HepG2 (cell line): ENCODE results near the gene QRICH2. TPM values are rescaled to one million over a fixed set of nuclear protein-coding genes. Genes with fewer than 3 reads are reported as not detected.

ENCODE experiments used
- BATF2 ChIP-seq: sonication (generic); formaldehyde crosslinking; IDR thresholded peaks from 2 replicates; pipeline ENCODE4 v1.8.0; 2022; ENCODE audit warnings: mild to moderate bottlenecking, missing genetic modification reagents, moderate library complexity
- BRD4 ChIP-seq: sonication (generic); formaldehyde crosslinking; IDR thresholded peaks from 2 replicates; pipeline ENCODE4 v1.4.0; 2020; ENCODE audit warnings: missing genetic modification reagents
- FOXP1 ChIP-seq, 2 experiments: fragments of 450-650 bp in 1 of 2; IDR thresholded peaks; 2 replicates each; pipeline ENCODE4 v1.6.1; 2017 to 2018; ENCODE audit warnings: antibody characterized with exemption in 1 of 2
- ISX ChIP-seq: sonication (generic); formaldehyde crosslinking; conservative IDR thresholded peaks from 2 replicates; pipeline ENCODE4 v1.5.0; 2020; ENCODE audit warnings: missing genetic modification reagents
- KLF12 ChIP-seq: sonication (generic); formaldehyde crosslinking; IDR thresholded peaks from 2 replicates; pipeline ENCODE4 v1.4.0; 2020; ENCODE audit warnings: missing genetic modification reagents, borderline replicate concordance
- LCORL ChIP-seq, 2 experiments: fragments of 450-650 bp in 1 of 2; sonication (generic) in 1 of 2; formaldehyde crosslinking in 1 of 2; IDR thresholded peaks; 2 replicates each; pipeline versions ENCODE4 v1.5.0 to v1.6.1; 2017 to 2020; ENCODE audit warnings: antibody characterized with exemption in 1 of 2, missing genetic modification reagents in 1 of 2
- PAF1 ChIP-seq: IDR thresholded peaks from 2 replicates; pipeline ENCODE4 v1.6.1; 2016; ENCODE audit warnings: missing genetic modification reagents, missing compliant biosample characterization
- RFXANK ChIP-seq: IDR thresholded peaks from 2 replicates; pipeline ENCODE4 v1.6.1; 2016
- TAF1 ChIP-seq: sonication (generic); formaldehyde crosslinking; IDR thresholded peaks from 2 replicates; pipeline ENCODE4 v1.4.0; 2020; ENCODE audit warnings: missing genetic modification reagents
- ZBTB21 ChIP-seq: sonication (generic); formaldehyde crosslinking; IDR thresholded peaks from 2 replicates; pipeline ENCODE4 v1.4.0; 2020; ENCODE audit warnings: missing genetic modification reagents
- ZNF30 ChIP-seq: sonication (generic); formaldehyde crosslinking; IDR thresholded peaks from 2 replicates; pipeline ENCODE4 v1.5.0; 2020; ENCODE audit warnings: mild to moderate bottlenecking, missing genetic modification reagents
- ZNF335 ChIP-seq: sonication (generic); formaldehyde crosslinking; IDR thresholded peaks from 2 replicates; pipeline ENCODE4 v1.4.0; 2020; ENCODE audit warnings: missing genetic modification reagents
- ZNF510 ChIP-seq: sonication (generic); formaldehyde crosslinking; IDR thresholded peaks from 2 replicates; pipeline ENCODE4 v1.4.0; 2020; ENCODE audit warnings: low read depth, mild to moderate bottlenecking, missing genetic modification reagents
- ZNF550 ChIP-seq: sonication (generic); formaldehyde crosslinking; IDR thresholded peaks from 2 replicates; pipeline ENCODE4 v1.4.0; 2020; ENCODE audit warnings: mild to moderate bottlenecking, missing genetic modification reagents, borderline replicate concordance
- ZNF569 ChIP-seq: sonication (generic); formaldehyde crosslinking; IDR thresholded peaks from 2 replicates; pipeline ENCODE4 v1.5.0; 2020; ENCODE audit warnings: mild to moderate bottlenecking, missing genetic modification reagents, moderate library complexity, borderline replicate concordance
- ZNF737 ChIP-seq: sonication (generic); formaldehyde crosslinking; IDR thresholded peaks from 2 replicates; pipeline ENCODE4 v1.5.0; 2020; ENCODE audit warnings: missing genetic modification reagents, mild to moderate bottlenecking, borderline replicate concordance
- ZNF784 ChIP-seq: sonication (generic); formaldehyde crosslinking; IDR thresholded peaks from 2 replicates; pipeline ENCODE4 v1.5.1; 2020; ENCODE audit warnings: missing genetic modification reagents, mild to moderate bottlenecking, borderline replicate concordance
- ZSCAN21 ChIP-seq: sonication (generic); formaldehyde crosslinking; IDR thresholded peaks from 2 replicates; pipeline ENCODE4 v1.8.0; 2022; ENCODE audit warnings: mild to moderate bottlenecking, missing genetic modification reagents, moderate library complexity, borderline replicate concordance
- polyA plus RNA-seq, 8 experiments: library from polyadenylated mRNA; depleted of rRNA in 3 of 8; stranded (reverse) in 7 of 8; unstranded in 1 of 8; fragments of >200 nt; fragmentation: Illumina TruSeq in 4 of 8; extraction: Trizol in 4 of 8; gene quantifications; 2 replicates each; pipeline versions ENCODE4 v1.2.1 to v1.2.3, GENCODE V29; 2011 to 2016; ENCODE audit warnings: low read depth in 4 of 8, missing spikeins in 1 of 8, mixed read lengths in 1 of 8; ENCODE audit not compliant: insufficient read depth in 1 of 8
- total RNA-seq, 5 experiments: library from RNA; depleted of rRNA; stranded (reverse); fragments of >200 nt; fragmentation: Illumina TruSeq; extraction: Trizol; gene quantifications; 2 replicates each; pipeline ENCODE4 v1.2.3, GENCODE V29; 2016; ENCODE audit warnings: low read depth in 1 of 5
- TF ChIP-seq, protein P1 (sequence below): sonication (generic); formaldehyde crosslinking; IDR thresholded peaks from 2 replicates; pipeline ENCODE4 v1.5.0; 2020; ENCODE audit warnings: missing genetic modification reagents
- TF ChIP-seq, protein P2 (sequence below): sonication (generic); formaldehyde crosslinking; IDR thresholded peaks from 2 replicates; pipeline ENCODE4 v1.4.0; 2020; ENCODE audit warnings: mild to moderate bottlenecking, missing genetic modification reagents
- TF ChIP-seq, protein P3 (sequence below): sonication (generic); formaldehyde crosslinking; conservative IDR thresholded peaks from 2 replicates; pipeline ENCODE4 v1.4.0; 2020; ENCODE audit warnings: missing genetic modification reagents
- TF ChIP-seq, protein P4 (sequence below): sonication (generic); formaldehyde crosslinking; IDR thresholded peaks from 2 replicates; pipeline ENCODE4 v1.5.0; 2020; ENCODE audit warnings: mild to moderate bottlenecking, missing genetic modification reagents, moderate library complexity

QRICH2 gene
- total and polyA plus RNA-seq, 2 of the 13 experiments (the other 11 are each of a cell fraction or from before 2014, with no cell fraction given), result 3.7 to 5.7 TPM

DNA sequence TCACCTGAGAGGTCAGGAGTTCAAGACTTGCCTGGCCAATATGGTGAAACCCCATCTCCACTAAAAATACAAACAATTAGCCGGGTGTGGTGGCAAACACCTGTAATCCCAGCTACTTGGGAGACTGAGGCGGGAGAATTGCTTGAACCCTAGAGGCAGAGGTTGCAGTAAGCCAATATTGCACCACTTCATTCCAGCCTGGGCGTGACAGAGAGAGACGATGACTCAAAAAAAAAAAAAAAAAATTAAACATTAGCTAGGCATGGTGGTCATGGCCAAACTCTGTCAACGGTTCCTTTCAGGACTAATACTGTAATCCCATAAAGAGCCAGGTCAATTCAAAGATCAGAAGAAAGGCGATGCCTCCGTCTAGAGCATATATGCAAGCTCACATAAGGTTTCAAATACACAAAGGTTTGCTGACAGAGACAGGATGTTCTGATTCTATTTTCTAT lies 70.2 kb downstream of the QRICH2 start (continued):
- TF ChIP-seq ZNF784 (CRISPR knock-in tag), result no peak
- TF ChIP-seq, protein P1, sequence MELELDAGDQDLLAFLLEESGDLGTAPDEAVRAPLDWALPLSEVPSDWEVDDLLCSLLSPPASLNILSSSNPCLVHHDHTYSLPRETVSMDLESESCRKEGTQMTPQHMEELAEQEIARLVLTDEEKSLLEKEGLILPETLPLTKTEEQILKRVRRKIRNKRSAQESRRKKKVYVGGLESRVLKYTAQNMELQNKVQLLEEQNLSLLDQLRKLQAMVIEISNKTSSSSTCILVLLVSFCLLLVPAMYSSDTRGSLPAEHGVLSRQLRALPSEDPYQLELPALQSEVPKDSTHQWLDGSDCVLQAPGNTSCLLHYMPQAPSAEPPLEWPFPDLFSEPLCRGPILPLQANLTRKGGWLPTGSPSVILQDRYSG (CRISPR knock-in tag), result no peak
- TF ChIP-seq ZNF510, result no peak
- TF ChIP-seq TAF1, result no peak
- no peak for TF ChIP-seq ZNF550 (CRISPR knock-in tag)
- TF ChIP-seq ZNF737, result no peak
- TF ChIP-seq BRD4 (CRISPR knock-in tag), result no peak
- TF ChIP-seq, protein P2, sequence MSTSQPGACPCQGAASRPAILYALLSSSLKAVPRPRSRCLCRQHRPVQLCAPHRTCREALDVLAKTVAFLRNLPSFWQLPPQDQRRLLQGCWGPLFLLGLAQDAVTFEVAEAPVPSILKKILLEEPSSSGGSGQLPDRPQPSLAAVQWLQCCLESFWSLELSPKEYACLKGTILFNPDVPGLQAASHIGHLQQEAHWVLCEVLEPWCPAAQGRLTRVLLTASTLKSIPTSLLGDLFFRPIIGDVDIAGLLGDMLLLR, result no peak
- TF ChIP-seq ZBTB21 (CRISPR knock-in tag), result no peak
- no peak for TF ChIP-seq ZNF30 (CRISPR knock-in tag)
- TF ChIP-seq LCORL (IDR thresholded peaks at IDR 0.05), result peak; percentile 18; the same call in 1 of the 2 replicates
- no peak for TF ChIP-seq LCORL (CRISPR knock-in tag; IDR thresholded peaks at IDR 0.05)
- no peak for TF ChIP-seq ZSCAN21
- TF ChIP-seq, protein P3, sequence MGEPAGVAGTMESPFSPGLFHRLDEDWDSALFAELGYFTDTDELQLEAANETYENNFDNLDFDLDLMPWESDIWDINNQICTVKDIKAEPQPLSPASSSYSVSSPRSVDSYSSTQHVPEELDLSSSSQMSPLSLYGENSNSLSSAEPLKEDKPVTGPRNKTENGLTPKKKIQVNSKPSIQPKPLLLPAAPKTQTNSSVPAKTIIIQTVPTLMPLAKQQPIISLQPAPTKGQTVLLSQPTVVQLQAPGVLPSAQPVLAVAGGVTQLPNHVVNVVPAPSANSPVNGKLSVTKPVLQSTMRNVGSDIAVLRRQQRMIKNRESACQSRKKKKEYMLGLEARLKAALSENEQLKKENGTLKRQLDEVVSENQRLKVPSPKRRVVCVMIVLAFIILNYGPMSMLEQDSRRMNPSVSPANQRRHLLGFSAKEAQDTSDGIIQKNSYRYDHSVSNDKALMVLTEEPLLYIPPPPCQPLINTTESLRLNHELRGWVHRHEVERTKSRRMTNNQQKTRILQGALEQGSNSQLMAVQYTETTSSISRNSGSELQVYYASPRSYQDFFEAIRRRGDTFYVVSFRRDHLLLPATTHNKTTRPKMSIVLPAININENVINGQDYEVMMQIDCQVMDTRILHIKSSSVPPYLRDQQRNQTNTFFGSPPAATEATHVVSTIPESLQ (CRISPR knock-in tag), result no peak
- TF ChIP-seq BATF2 (CRISPR knock-in tag), result no peak
- TF ChIP-seq, protein P4, sequence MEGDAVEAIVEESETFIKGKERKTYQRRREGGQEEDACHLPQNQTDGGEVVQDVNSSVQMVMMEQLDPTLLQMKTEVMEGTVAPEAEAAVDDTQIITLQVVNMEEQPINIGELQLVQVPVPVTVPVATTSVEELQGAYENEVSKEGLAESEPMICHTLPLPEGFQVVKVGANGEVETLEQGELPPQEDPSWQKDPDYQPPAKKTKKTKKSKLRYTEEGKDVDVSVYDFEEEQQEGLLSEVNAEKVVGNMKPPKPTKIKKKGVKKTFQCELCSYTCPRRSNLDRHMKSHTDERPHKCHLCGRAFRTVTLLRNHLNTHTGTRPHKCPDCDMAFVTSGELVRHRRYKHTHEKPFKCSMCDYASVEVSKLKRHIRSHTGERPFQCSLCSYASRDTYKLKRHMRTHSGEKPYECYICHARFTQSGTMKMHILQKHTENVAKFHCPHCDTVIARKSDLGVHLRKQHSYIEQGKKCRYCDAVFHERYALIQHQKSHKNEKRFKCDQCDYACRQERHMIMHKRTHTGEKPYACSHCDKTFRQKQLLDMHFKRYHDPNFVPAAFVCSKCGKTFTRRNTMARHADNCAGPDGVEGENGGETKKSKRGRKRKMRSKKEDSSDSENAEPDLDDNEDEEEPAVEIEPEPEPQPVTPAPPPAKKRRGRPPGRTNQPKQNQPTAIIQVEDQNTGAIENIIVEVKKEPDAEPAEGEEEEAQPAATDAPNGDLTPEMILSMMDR (CRISPR knock-in tag), result 0 out of 2 replicates have a peak, but pooled peaks have one; percentile 3
- TF ChIP-seq RFXANK (CRISPR knock-in tag), result no peak; the same call in 1 of the 2 replicates
- no peak for TF ChIP-seq PAF1
- 0 out of 2 replicates have a peak, but pooled peaks have one; percentile 30 for TF ChIP-seq KLF12 (CRISPR knock-in tag)
- TF ChIP-seq FOXP1 (IDR thresholded peaks at IDR 0.05), result peak; percentile 34; the same call in 1 of the 2 replicates
- peak; percentile 52 for TF ChIP-seq FOXP1 (CRISPR knock-in tag; IDR thresholded peaks at IDR 0.05)
- TF ChIP-seq ZNF335 (CRISPR knock-in tag), result no peak
- TF ChIP-seq ISX, result 0 out of 2 replicates have a peak, but pooled peaks have one; percentile 49
- TF ChIP-seq ZNF569 (CRISPR knock-in tag), result no peak
